GM19025 (cell line): ENCODE data around the gene SELENOS.

ENCODE experiments used
- ATAC-seq: cut with Tn5 transposase; IDR thresholded peaks from one replicate; pipeline ENCODE4 v1.9.1; 2021; ENCODE audit warnings: mild to moderate bottlenecking, low read depth, moderate library complexity; ENCODE audit not compliant: unreplicated experiment

Gene SELENOS, protein sequence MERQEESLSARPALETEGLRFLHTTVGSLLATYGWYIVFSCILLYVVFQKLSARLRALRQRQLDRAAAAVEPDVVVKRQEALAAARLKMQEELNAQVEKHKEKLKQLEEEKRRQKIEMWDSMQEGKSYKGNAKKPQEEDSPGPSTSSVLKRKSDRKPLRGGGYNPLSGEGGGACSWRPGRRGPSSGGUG

DNA sequence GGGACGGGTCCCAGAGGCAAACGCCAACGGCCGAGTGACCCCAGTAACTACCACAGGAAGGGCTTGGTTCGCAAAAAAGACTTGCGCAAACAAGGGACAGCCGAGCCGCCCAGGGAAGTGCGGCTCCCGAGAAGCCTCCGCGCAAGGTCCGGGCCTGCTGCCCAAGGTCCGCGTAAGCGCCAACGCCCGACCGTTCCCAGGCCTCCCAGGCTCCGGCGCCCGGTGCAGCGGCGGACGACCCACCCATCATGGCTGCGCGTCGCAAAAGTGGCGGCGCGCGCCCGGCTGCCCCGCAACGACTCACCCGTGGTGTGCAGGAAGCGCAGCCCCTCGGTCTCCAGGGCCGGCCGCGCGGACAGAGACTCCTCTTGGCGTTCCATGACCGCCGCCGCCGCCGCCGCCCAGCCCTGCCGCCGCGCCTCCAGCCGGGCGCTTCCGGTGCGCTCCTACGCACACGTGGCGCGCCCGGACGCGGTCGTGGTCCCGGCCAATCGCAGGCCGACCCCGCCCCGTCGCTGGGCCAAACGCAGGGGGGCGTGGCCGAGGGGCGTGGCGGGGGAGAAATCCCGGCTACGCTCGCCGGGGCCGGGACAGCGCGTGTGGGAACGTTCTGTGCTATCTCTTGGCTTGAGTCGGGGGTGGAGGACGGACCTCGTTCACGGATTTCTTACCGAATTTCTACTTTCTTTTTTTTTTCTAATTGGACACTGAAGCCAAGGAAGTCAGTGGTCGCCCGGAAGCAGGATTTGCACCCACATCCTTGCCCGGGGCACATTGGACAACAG, at the start of gene SELENOS:
SELENOS (minus strand) TSS at position 448 of the 785 bp plus-strand sequence; CDS start at position 380, 68 bp downstream.
- peak; percentile 88 for ATAC-seq

GRCh38 chr15:101326462-101327146, 49.3 kb upstream of the SELENOS start:
- no peak for ATAC-seq

DNA sequence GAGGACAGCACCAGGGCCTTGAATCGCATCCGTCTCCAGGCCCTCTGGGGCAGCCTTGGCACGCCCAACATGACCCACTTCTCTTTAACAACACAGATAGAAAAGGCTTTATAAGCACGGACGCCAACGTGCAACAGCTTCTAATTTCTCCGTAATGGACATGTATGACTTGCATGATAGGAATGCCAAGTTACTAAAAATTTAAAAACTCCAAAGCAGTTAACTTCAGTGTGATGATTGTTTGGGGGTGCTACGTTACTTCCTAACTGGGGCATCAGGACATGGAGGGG, 48.7 kb upstream of the SELENOS start:
- ATAC-seq: no peak

GRCh38 chr15:101325263-101326025, 48.2 kb upstream of the SELENOS start:
- ATAC-seq: no peak

- ATAC-seq: no peak
Observed at GRCh38 chr15:101324524-101325177, 47.4 kb upstream of the SELENOS start.

DNA sequence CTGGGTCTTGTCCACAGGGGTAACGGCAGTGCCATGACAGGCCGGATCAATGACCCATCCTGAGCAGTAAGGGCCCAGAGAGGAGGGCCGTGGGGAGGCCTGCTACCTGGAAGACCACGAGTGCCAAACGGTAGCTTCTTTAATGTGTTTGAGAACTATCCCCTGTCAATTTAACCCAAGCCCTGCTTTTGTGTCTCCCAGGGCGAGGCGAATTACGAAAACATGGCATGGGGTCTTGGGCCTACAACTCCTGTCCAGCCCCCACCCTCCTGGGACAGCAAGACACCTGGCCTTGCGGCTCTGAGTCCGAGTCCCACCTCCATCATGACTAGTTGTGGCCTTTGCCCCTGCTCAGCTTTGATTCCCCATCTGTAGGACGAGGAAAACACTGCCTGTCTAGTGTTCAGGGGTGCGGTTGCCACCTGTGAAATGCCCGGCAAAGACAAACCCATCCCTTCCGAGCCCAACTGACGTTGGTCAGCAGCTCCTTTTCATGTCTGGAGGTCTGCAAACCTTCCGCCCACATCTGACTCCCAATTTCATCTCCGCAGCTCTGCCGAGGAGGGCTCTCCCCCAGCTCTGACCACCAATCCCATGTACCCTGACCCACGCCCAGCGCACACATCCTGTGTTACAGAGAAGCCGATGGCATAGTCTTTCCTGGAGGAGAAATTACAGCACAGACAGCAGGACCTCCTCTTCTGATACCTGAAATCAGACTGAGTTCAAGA, 46.7 kb upstream of the SELENOS start:
- no peak for ATAC-seq

DNA sequence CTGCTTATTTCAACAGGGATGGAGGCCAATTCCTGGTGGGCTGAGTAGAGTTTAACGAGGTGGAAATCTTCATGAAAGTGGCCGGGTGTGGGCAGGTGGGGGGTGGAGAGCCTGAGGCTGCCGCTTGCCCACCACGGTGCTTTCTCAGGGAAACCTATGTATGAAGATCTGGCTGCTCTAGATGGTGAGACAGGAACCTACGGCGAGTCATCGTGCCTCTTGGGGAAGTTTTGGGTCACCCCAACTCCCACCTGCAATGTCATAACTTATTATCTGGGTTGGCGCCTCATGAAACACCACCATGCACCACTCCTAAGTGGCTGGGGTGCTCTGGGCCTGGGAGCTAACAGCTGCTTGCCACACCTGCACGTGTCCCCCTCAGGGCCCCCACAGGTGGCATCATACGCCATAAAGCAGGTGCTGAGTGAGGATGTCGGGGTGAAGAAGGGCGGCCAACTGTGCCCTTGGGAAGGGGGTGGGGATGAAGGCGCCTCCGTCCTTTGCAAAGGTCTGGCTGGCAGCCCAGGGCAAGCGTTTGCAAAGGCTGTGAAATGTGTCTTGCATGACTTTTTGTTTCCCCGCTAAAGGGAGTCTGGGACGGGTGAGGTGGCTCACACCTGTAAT, 45.7 kb upstream of the SELENOS start:
- no peak for ATAC-seq

DNA sequence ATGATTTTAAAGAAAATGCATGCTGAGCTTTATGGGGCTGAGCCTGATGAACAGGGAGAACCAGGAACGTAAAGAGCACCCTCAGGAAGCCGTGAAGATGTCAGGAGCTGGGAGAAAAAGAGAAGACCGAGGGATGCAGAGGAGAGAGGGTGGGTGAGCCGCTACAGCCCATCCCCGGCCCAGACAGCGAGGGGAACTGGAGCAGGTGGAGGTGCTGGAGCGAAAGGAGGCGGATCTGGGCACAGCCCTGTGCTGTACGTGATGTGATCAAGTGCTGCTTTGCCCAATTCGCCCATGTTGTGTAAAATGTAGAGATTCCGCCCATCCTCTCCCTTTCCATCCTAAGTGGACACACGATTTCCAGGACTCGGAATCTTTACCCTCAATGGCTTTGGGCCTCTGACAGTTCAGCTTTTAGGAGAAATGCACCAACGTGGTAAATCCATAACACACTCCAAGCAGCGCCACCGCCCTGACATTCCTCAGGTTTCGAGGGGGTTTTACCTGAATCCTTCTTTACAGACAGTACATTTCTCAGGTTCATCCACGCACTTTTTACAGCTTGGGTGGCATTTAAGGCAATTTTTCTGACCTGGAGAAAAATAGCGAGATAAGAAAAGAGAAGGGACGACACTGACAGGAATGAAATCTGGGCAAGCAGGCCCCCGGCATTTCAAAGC, 44.9 kb upstream of the SELENOS start:
- ATAC-seq: no peak

- ATAC-seq: no peak
Observed at GRCh38 chr15:101320501-101321052, 43.3 kb upstream of the SELENOS start.

DNA sequence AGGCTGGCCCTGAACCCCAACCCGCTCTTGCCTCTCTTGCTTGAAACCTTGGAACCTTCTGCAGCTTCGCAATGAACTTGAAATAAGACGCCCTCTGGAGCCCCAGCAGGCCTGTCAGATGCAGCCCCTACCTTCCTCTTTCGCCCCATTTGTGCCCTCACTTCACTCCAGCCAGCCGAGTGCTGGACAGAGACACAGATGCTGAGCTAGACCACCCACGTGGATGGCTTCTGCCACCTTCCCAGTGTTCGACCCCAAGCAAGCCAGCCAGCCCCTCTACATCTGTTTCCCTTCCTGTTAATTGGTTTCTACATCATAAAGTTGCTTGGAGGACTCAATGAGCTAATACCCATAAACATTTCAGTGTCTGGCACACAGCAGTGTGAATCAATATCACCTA, 41.6 kb upstream of the SELENOS start:
- no peak for ATAC-seq

DNA sequence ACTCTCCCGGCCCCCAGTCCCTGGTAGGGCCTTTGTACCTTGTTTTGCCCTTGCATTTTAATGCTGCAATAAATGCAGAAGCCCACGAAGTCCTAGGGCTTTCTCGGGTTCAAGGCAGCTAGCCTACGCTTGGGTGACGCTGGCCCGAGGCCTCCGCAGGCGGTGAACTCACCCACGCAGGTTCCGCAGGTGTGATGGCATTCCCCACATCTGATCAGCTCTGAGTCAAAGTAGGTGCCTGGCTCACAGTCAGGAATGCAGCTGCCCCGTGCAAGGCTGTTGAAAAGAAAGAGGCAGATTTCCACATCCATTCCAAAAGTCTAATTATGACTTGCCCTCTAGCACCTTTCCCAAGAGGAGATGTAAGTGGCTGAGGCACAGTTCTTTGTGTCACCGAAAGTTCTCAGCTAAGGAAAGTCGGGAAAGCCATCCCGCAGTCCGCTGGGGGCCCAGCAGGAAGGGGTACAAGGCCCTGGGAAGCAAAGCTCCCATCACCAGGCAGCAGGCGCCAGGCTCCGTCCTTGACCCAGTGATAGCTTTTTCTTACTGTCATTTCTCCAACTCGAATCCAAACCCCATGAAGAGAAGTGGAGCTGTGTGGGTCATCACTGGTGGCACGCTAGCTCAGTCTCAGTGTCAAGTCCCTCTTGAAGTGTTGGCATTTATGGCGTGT, 41.0 kb upstream of the SELENOS start:
- ATAC-seq: no peak

GRCh38 chr15:101317336-101317872, 40.1 kb upstream of the SELENOS start:
- ATAC-seq: no peak

- no peak for ATAC-seq
Observed at GRCh38 chr15:101316529-101316928, 39.2 kb upstream of the SELENOS start.

- no peak for ATAC-seq
Observed at GRCh38 chr15:101315736-101316135, 38.5 kb upstream of the SELENOS start.

- ATAC-seq: no peak
Observed at GRCh38 chr15:101314336-101315125, 37.2 kb upstream of the SELENOS start.

- ATAC-seq: no peak
Observed at GRCh38 chr15:101313041-101313761, 35.9 kb upstream of the SELENOS start.
